HG03571 (cell line): ENCODE results near the gene SIK3.

ENCODE experiments used
- ATAC-seq: cut with Tn5 transposase; IDR thresholded peaks from one replicate; pipeline ENCODE4 v1.9.1; 2021; ENCODE audit not compliant: unreplicated experiment

The SIK3 gene

GRCh38 chr11:116870054-116870453 is 228.2 kb downstream of the SIK3 start:
- ATAC-seq = no peak

DNA sequence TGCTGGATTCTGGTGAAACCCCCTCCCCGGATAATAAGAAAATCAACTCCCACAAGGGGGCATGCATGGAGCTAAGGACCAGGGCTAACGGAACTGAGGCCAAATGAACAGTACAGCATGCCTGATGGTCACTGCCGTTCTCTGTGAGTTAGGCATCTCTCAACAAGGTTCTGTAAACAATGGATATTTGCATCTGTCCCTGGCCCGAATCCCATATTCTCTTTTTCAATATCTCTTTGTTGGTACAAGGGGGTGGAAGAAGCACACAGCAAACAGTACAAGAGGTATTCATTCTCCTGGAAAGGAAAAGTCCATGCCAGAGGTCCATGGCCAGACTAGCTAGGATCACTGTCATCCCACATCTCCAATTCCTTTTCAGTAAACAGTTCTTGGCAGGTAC is 228.6 kb downstream of the SIK3 start:
- ATAC-seq = no peak

- ATAC-seq = no peak
Measured at GRCh38 chr11:116868066-116868465, 230.2 kb downstream of the SIK3 start.

DNA sequence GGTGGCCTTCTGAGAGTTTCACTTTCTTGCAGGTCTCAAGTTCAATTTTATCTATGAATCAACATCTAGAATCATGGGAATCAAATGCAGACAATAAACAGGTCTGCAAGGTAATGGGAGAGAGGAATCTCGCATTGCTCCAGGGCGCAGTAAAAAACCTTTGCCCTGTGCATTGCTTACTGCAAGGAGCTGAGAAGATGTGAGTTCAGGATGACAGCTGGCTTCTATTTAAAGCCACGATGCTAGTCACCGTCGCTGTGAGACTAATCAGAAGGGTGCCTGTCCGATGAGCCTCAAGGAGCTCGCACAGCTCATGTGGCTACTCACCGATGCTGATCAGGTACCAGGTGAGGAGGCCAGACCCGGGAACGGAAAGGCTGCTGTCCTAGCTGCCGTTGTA is 230.6 kb downstream of the SIK3 start:
- ATAC-seq = no peak

GRCh38 chr11:116866804-116867455 is 231.3 kb downstream of the SIK3 start:
- no peak for ATAC-seq

- ATAC-seq = no peak
Measured at GRCh38 chr11:116865696-116866095, 232.5 kb downstream of the SIK3 start.

DNA sequence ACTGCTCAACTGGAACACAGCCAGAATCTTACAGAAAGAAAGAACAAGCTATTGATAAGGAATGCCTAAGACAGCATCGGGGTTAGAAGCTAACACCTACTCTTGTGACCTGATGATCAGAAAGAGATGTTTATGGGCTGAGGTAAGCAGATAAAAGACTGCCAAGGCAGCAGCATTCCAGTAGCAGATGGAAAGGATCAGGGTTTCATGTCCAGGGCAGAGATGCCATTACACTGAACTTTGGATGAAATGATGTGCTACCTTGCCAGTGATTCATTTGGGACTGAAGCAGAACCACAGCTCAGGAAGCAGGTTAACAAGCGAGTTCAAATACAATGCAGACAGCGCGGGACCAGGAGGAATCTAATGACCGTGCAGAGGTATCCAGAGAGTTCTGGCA is 233.7 kb downstream of the SIK3 start:
- no peak for ATAC-seq

GRCh38 chr11:116862951-116863350 is 235.3 kb downstream of the SIK3 start:
- no peak for ATAC-seq

DNA sequence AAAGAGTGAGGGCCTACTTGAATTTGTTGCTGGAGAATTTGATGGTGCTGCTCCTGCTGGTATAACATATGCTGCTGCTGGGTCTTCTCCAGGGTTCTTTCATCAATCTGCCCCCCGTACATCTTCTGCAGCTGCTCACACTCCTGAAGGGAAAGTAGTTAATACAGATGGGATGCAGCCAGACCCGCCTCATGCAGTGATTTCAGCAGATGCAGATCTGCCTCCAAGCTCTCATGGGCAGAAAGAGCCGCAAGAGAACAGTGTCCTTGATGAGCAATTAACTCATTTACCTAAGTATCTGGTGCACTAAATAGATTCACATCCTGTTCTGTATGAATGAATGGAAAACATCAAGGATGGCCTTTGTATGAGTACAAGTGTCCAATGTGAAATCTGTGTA is 236.0 kb downstream of the SIK3 start:
- no peak for ATAC-seq

- ATAC-seq = no peak
Measured at GRCh38 chr11:116861539-116861938, 236.7 kb downstream of the SIK3 start.

GRCh38 chr11:116860303-116860702 is 237.9 kb downstream of the SIK3 start:
- no peak for ATAC-seq

DNA sequence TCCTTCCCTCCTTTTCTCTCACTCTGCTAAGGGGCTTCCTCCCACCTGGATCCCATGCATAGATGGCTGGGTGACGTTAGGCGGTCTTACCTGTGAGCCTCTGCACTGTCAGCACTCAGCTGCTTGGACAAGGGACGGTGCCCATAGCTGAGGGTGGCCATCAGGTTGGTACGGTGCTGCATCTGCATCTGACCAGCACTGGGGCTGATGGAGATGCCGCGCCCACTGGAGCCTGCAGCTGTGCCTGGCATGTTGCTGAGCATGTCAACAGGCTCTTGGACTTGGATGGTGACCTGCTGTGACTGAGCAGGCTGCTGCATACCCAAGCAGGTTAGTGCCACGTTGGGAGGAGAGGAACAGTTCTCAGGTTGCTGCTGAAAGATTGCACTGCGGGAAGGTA is 239.1 kb downstream of the SIK3 start:
- no peak for ATAC-seq

DNA sequence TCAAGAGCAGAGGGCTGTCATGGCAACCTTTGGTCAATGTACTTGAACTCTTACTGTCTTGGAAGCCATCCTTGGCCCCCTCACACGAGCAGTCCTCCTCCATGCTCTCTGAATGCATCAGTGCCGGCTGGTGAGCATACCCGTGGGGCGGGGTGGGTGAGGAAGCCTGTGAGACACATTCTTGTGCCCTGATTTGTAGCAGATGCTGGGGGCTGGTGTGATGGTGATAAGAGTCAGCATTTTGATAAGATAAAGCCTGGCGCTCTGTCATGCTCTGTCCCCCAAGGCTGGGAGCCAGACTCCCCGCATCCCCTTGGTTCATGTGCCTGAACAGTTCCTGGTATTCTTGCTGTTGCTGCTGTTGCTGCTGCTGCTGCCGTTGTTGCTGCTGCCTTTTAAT is 240.3 kb downstream of the SIK3 start:
- ATAC-seq = no peak

DNA sequence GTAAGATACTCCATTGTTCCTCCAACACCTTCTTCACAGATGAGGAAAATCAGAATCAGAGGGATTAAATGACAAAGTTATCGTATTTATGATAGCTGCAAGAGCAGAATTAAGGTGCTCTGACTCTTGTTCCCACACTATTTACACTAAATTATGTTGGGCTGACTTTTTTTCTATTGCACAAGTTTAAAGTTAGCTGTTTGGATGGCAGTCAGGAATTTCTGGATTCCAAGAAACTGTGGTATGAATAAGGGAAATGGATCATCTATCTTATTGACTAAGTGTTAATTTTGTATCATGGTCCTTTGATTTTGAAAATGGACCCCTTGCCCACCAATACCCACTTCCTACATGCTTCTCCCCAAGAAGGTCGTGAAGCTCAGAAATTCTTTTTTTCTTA is 240.9 kb downstream of the SIK3 start:
- no peak for ATAC-seq

- ATAC-seq = no peak
Measured at GRCh38 chr11:116856423-116856822, 241.8 kb downstream of the SIK3 start.

DNA sequence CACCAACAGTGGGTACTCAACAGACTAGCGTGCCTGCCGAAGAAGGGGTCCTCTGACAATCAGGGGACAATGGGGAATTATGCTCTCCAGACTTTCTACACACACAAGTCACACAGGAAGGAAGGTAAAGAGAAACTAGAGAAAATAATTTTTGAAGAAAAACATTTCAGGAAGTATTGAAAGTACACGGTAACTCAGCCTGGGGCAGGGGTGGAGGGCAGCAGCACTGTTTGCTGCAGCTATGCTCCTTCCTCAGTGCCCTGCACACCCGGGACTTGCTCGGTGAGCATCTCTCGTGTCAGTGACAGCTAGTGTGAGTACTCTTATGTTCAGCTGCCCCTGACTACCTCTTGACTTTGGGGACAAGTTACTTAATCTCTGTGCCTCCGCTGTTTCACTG is 242.8 kb downstream of the SIK3 start:
- no peak for ATAC-seq

GRCh38 chr11:116853461-116854073 is 244.7 kb downstream of the SIK3 start:
- ATAC-seq = peak; percentile 95

- no peak for ATAC-seq
Measured at GRCh38 chr11:116852261-116853031, 245.8 kb downstream of the SIK3 start.

- ATAC-seq = no peak
Measured at GRCh38 chr11:116851626-116852025, 246.6 kb downstream of the SIK3 start.

GRCh38 chr11:116849486-116849885 is 248.7 kb downstream of the SIK3 start:
- no peak for ATAC-seq

DNA sequence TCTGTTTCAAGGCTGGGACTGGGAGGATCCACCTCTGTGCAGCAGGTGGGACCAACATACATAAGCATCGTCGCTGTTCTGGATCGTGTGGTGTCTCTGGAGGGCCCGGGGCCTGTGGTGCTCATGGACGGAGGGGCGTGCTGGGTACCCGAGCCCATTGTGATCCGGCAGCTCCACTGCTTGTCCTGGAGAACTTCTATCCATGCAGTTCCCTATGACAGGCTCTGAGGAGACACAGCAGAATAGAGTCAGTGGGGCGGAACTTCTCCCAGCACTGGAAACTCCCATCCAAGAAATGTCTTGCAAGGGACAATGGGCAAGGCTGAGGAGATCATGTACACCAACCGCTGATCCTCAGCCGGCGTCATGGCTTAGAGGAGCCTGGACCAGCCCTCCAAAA is 249.2 kb downstream of the SIK3 start:
- no peak for ATAC-seq

DNA sequence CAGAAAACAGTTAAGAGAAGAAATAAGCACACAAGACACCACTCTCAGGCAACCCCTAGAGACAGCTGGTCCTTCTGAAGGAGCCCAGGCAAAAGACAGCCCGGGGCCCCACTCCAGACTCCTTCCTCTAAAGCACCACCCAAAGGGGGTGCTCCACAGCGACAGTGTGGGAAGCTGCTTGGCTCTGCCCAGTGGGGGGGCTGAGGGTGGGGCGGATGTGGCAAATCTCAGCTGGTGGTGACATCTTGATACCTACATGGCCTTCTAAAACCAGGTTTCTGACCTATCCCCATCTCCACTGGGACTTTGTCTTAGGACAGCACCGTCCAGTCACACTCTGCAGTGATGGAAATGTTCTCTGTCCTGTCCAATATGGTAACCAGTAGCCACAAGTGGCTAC is 250.6 kb downstream of the SIK3 start:
- no peak for ATAC-seq
